OCI-LY3 (cell line): ENCODE results near the gene SIRPB2.
A peak's percentile ranks its signal among the peaks of the same experiment; 100 is the strongest.

ENCODE experiments used
- H2AFZ ChIP-seq: fragments of 200-600, 300-600 bp; shearing (Covaris generic); 2 replicates; pipeline ENCODE4 v1.6.0; 2014; ENCODE audit warnings: antibody characterized with exemption, low read depth, low read length
- H3K27ac ChIP-seq: fragments of 200-600, 300-600 bp; sonication (generic); 2 replicates; pipeline ENCODE4 v1.5.1; 2014; ENCODE audit warnings: mild to moderate bottlenecking, low read length, moderate library complexity, mixed read lengths
- H3K27me3 ChIP-seq: fragments of 200-600, 300-600 bp; sonication (generic); 2 replicates; pipeline ENCODE4 v1.6.1; 2014; ENCODE audit warnings: low read depth, low read length, mixed read lengths
- H3K36me3 ChIP-seq: fragments of 200-600, 300-600 bp; sonication (generic); replicated peaks from 2 replicates; pipeline ENCODE3; 2014; ENCODE audit warnings: low read depth, low read length, mixed read lengths
- H3K4me1 ChIP-seq: fragments of 300-600, 200-600 bp; sonication (generic); 2 replicates; pipeline ENCODE4 v1.6.1; 2014; ENCODE audit warnings: low read length, mixed read lengths
- H3K4me2 ChIP-seq: fragments of 200-600, 300-600 bp; sonication (generic); 2 replicates; pipeline ENCODE4 v1.6.1; 2014; ENCODE audit warnings: low read length, mixed read lengths
- H3K4me3 ChIP-seq: fragments of 300-600, 200-600 bp; sonication (generic); 2 replicates; pipeline ENCODE4 v1.5.1; 2014; ENCODE audit warnings: antibody characterized with exemption, mild to moderate bottlenecking, low read length, moderate library complexity
- H3K79me2 ChIP-seq: fragments of 300-600, 200-600 bp; shearing (Covaris generic); 2 replicates; pipeline ENCODE4 v1.6.1; 2014; ENCODE audit warnings: mild to moderate bottlenecking, low read length, mixed read lengths
- H3K9ac ChIP-seq: fragments of 300-600, 200-600 bp; shearing (Covaris generic); 2 replicates; pipeline ENCODE4 v1.6.0; 2014; ENCODE audit warnings: mild to moderate bottlenecking, low read length, moderate library complexity
- H3K9me3 ChIP-seq: fragments of 200-600, 300-600 bp; shearing (Covaris generic); 2 replicates; pipeline ENCODE4 v1.6.1; 2014; ENCODE audit warnings: low read length, mixed read lengths; ENCODE audit not compliant: insufficient read depth
- H4K20me1 ChIP-seq: fragments of 200-600, 300-600 bp; sonication (generic); 2 replicates; pipeline ENCODE4 v1.6.1; 2016; ENCODE audit warnings: low read length, mixed read lengths; ENCODE audit not compliant: insufficient read depth
- CTCF ChIP-seq: fragments of 200-600, 300-600 bp; sonication (generic); IDR thresholded peaks from 2 replicates; pipeline ENCODE4 v1.5.1; 2014; ENCODE audit warnings: antibody characterized with exemption, low read length, low read depth
- EZH2phosphoT487 ChIP-seq: fragments of 200-600 bp; shearing (Covaris generic); IDR thresholded peaks from 2 replicates; pipeline ENCODE4 v1.6.1; 2018; ENCODE audit warnings: antibody characterized with exemption, mixed run types, low read depth

Gene SIRPB2

GRCh38 chr20:1467355-1468116 lies 23.7 kb downstream of the SIRPB2 start:
- Histone ChIP-seq H3K9ac (peak overlapping the region; percentile 41), H3K27me3 (no peaks in the 10 kb centered on the region), H3K27ac (peak overlapping the region; percentile 56), H3K4me1 (peaks cover 61% of the 10 kb centered on the region), H3K36me3 (peaks cover 14% of the 10 kb centered on the region), H3K4me2 (peak overlapping the region; percentile 94), H3K79me2 (peaks cover 38% of the 10 kb centered on the region), H3K9me3 (no peaks in the 10 kb centered on the region), H2AFZ (peak overlapping the region; percentile 98), H4K20me1 (peaks cover 26% of the 10 kb centered on the region), H3K4me3 (peak overlapping the region; percentile 90)
- TF ChIP-seq EZH2phosphoT487 (no peak), CTCF (no peak)

- Histone ChIP-seq H3K79me2 (peaks cover 41% of the 10 kb centered on the region), H3K9ac (peak overlapping the region; percentile 41), H3K9me3 (no peaks in the 10 kb centered on the region), H3K4me1 (peaks cover 55% of the 10 kb centered on the region), H3K4me3 (peak overlapping the region; percentile 90), H3K27ac (peak overlapping the region; percentile 56), H3K27me3 (no peaks in the 10 kb centered on the region), H3K36me3 (peaks cover 17% of the 10 kb centered on the region), H4K20me1 (peaks cover 29% of the 10 kb centered on the region), H2AFZ (peak overlapping the region; percentile 98), H3K4me2 (peak overlapping the region; percentile 94)
- TF ChIP-seq EZH2phosphoT487 (no peak), CTCF (no peak)
Observed at GRCh38 chr20:1467082-1467354, 24.2 kb downstream of the SIRPB2 start.

- Histone ChIP-seq H3K9ac (peak within 1 kb of the TSS; percentile 74), H4K20me1 (peaks cover 34% of the 10 kb centered on the region), H3K36me3 (peaks cover 23% of the 10 kb centered on the region), H3K4me3 (peak within 1 kb of the TSS; percentile 90), H2AFZ (peak within 1 kb of the TSS; percentile 98), H3K27me3 (no peaks in the 10 kb centered on the region), H3K79me2 (peaks cover 47% of the 10 kb centered on the region), H3K4me1 (peaks cover 54% of the 10 kb centered on the region), H3K27ac (peak within 1 kb of the TSS; percentile 56), H3K9me3 (no peaks in the 10 kb centered on the region), H3K4me2 (peak within 1 kb of the TSS; percentile 95)
- TF ChIP-seq EZH2phosphoT487: no peak
- peak; percentile 87 for TF ChIP-seq CTCF
Observed at GRCh38 chr20:1466211-1467081, 24.8 kb downstream of the SIRPB2 start, which contains the start of gene NSFL1C. Gene NSFL1C, minus strand, starts transcription at chr20:1466849. Its CDS starts 25 bp downstream, at chr20:1466824.

- Histone ChIP-seq H3K27me3 (no peaks in the 10 kb centered on the region), H3K79me2 (peaks cover 54% of the 10 kb centered on the region), H3K4me1 (peaks cover 54% of the 10 kb centered on the region), H3K27ac (no peak overlapping the region), H3K9me3 (no peaks in the 10 kb centered on the region), H4K20me1 (peaks cover 38% of the 10 kb centered on the region), H3K4me2 (peak overlapping the region; percentile 95), H3K4me3 (peak overlapping the region; percentile 90), H3K9ac (peak overlapping the region; percentile 74), H2AFZ (no peak overlapping the region), H3K36me3 (peaks cover 30% of the 10 kb centered on the region)
- TF ChIP-seq CTCF (no peak), EZH2phosphoT487 (no peak)
Observed at GRCh38 chr20:1465470-1466210, 25.6 kb downstream of the SIRPB2 start.
